ENCODE measurements around the gene TBPL2. TPM values are rescaled to one million over a fixed set of nuclear protein-coding genes. Genes with fewer than 3 reads are reported as not detected.

Gene TBPL2
- total RNA-seq, 1 donor from 2014 or later, result not detected

- H3K27me3 ChIP-seq, result no peaks in the 10 kb centered on the region
- TF ChIP-seq CTCF (IDR thresholded peaks at IDR 0.05) (no peak), POLR2AphosphoS5 (IDR thresholded peaks at IDR 0.05; ENCODE audit: insufficient read depth in 1 of 2, low read depth in 1 of 2) (no peak), POLR2A (IDR thresholded peaks at IDR 0.05) (no peak)
- no peaks in the 10 kb centered on the region for H3K9me3 ChIP-seq
- H3K4me1 ChIP-seq, result peaks cover under 1% of the 10 kb centered on the region
- H3K4me3 ChIP-seq, result no peak overlapping the region
- H3K36me3 ChIP-seq, result peaks cover 3 to 51% of the 10 kb centered on the region in 2 donors
- no peak for DNase-seq (ENCODE audit: extremely low spot score in 2 of 2)
- intact Hi-C loops (cut with DNase I), result no loop called here
- no peak overlapping the region for H3K27ac ChIP-seq
Observed at GRCh38 chr14:55372423-55372822, 68.0 kb downstream of the TBPL2 start.

- intact Hi-C loops (cut with DNase I), result no loop called here
- Histone ChIP-seq H3K27me3 (no peaks in the 10 kb centered on the region), H3K36me3 (peaks cover 3 to 39% of the 10 kb centered on the region in 2 donors), H3K27ac (no peak overlapping the region), H3K4me1 (peaks cover 12% of the 10 kb centered on the region), H3K4me3 (no peak overlapping the region), H3K9me3 (no peaks in the 10 kb centered on the region)
- TF ChIP-seq CTCF (IDR thresholded peaks at IDR 0.05) (no peak), POLR2A (IDR thresholded peaks at IDR 0.05) (no peak), POLR2AphosphoS5 (IDR thresholded peaks at IDR 0.05; ENCODE audit: insufficient read depth in 1 of 2, low read depth in 1 of 2) (no peak)
- DNase-seq (ENCODE audit: extremely low spot score in 2 of 2), result no peak
Observed at GRCh38 chr14:55370883-55371455, 69.4 kb downstream of the TBPL2 start.

DNA sequence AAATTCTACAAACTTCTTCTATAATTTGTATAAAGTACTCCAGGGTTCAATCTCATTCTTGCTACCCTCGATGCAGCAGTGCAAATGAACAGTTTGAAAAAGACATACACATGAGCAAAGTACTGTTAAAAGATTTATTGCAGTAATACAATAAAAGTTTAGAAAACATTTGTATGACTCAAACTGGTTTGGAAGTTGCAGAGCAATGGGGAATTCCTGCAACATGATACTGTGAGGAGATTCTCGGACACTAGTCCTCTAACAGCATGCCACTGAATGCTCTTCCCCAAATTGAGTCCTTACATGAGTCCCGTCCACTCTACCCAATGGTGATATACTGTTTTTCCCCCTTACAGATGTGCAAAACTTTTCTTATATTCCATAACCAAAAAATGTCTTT, 74.1 kb downstream of the TBPL2 start:
- Histone ChIP-seq H3K27me3 (no peaks in the 10 kb centered on the region), H3K9me3 (no peaks in the 10 kb centered on the region), H3K27ac (peak overlapping the region; percentile 39), H3K36me3 (peaks cover 0 to 25% of the 10 kb centered on the region in 2 donors), H3K4me1 (peaks cover 22% of the 10 kb centered on the region), H3K4me3 (no peak overlapping the region)
- DNase-seq (ENCODE audit: extremely low spot score in 2 of 2), result no peak
- intact Hi-C loops (cut with DNase I), result no loop called here
- TF ChIP-seq CTCF (IDR thresholded peaks at IDR 0.05), result no peak
- TF ChIP-seq POLR2A (IDR thresholded peaks at IDR 0.05), result no peak
- TF ChIP-seq POLR2AphosphoS5 (IDR thresholded peaks at IDR 0.05; ENCODE audit: insufficient read depth in 1 of 2, low read depth in 1 of 2), result no peak

Small RNA genes within 50 kb of the gene (small RNA-seq; reads per million reads assigned to genes)
- gene AL356801.1, result not detected

Other genes starting within 250 kb of the TBPL2 start
- 2.2 TPM for gene DLGAP5, start 249.0 kb downstream of the TBPL2 start, total RNA-seq
- gene FBXO34, start 169.2 kb downstream of the TBPL2 start, total RNA-seq, result 24.6 TPM
- gene ATG14, start 28.8 kb downstream of the TBPL2 start, total RNA-seq, result 11.5 TPM
- gene KTN1, start 139.6 kb upstream of the TBPL2 start, total RNA-seq, result 91.6 TPM